Inflammatory macrophage treated with lipopolysaccharide for 1 hour (primary cell): ENCODE results near the gene INTS1.
A peak's percentile ranks its signal among the peaks of the same experiment; 100 is the strongest.
"Not testable (repeated sequence)": the region's sequence is repeated elsewhere in the genome, so short reads cannot be mapped to it uniquely, and the experiment has no call there.

ENCODE experiments used
- DNase-seq, 2 donors: peaks; one replicate each; pipeline ENCODE4 v3.0.0-alpha.2; 2020 to 2022

Gene INTS1

GRCh38 chr7:1444925-1445322, 59.3 kb downstream of the INTS1 start:
- no peak for DNase-seq

- DNase-seq, result no peak
Measured at GRCh38 chr7:1444214-1444924, 59.8 kb downstream of the INTS1 start.

- not testable (repeated sequence) for DNase-seq
Measured at GRCh38 chr7:1443587-1444200, 60.5 kb downstream of the INTS1 start.

- DNase-seq, result no peak
Measured at GRCh38 chr7:1442355-1443124, 61.6 kb downstream of the INTS1 start.

GRCh38 chr7:1441615-1442354, 62.4 kb downstream of the INTS1 start:
- no peak for DNase-seq

- DNase-seq, result no peak
Measured at GRCh38 chr7:1440620-1441019, 63.6 kb downstream of the INTS1 start.

- no peak for DNase-seq
Measured at GRCh38 chr7:1439373-1440363, 64.5 kb downstream of the INTS1 start.

- no peak for DNase-seq
Measured at GRCh38 chr7:1438821-1439220, 65.4 kb downstream of the INTS1 start.

GRCh38 chr7:1438208-1438607, 66.0 kb downstream of the INTS1 start:
- no peak for DNase-seq

- no peak for DNase-seq
Measured at GRCh38 chr7:1437155-1437880, 66.9 kb downstream of the INTS1 start.

GRCh38 chr7:1436608-1437007, 67.6 kb downstream of the INTS1 start:
- no peak for DNase-seq

GRCh38 chr7:1434891-1435670, 69.1 kb downstream of the INTS1 start:
- DNase-seq, result no peak

GRCh38 chr7:1434165-1434718, 69.9 kb downstream of the INTS1 start:
- DNase-seq, result no peak

- DNase-seq, result no peak
Measured at GRCh38 chr7:1433128-1433920, 70.9 kb downstream of the INTS1 start.

GRCh38 chr7:1432411-1433082, 71.6 kb downstream of the INTS1 start:
- DNase-seq, result peak; percentile 29 to 87

GRCh38 chr7:1431634-1432380, 72.4 kb downstream of the INTS1 start:
- no peak for DNase-seq

GRCh38 chr7:1431226-1431625, 73.0 kb downstream of the INTS1 start:
- no peak for DNase-seq
